GM19467 (cell line): ENCODE data around the gene NDST1.

Source experiments
- ATAC-seq: cut with Tn5 transposase; IDR thresholded peaks from one replicate; pipeline ENCODE4 v1.9.1; 2021; ENCODE audit warnings: mild to moderate bottlenecking, moderate library complexity; ENCODE audit not compliant: unreplicated experiment

The NDST1 gene

DNA sequence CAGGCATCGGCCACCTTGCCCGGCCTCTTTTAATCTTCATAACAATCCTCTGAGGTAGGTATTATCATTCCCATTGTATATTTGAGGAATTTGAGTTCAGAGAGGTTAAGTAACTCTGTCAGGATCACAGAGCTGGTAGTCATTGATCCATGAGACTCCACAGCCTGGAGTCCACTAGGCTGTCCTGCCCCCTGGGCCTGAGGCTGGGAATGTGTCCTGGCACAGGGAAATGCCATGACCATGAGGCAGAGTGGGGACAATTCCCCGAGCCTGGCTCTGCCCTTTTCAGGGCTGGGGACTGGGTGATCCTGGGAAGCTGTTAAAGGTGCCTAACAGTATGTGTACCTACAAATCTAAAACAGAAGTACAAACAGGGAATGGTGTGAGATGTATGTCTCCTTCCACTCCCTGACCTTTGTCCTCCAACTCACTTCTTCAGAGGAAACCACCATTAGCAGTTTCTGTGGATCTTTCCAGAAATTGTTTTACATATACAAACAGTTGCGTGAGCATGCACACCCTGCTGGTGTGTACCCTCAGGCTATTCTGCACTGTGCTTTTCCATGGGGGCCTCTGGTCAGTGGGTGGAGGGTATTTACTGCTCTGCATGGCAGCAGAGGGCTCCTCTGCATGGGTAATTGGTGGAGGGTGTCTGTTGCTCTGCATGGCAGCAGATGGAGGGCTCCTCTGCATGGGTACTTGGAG lies 53.8 kb downstream of the NDST1 start:
- ATAC-seq: no peak

DNA sequence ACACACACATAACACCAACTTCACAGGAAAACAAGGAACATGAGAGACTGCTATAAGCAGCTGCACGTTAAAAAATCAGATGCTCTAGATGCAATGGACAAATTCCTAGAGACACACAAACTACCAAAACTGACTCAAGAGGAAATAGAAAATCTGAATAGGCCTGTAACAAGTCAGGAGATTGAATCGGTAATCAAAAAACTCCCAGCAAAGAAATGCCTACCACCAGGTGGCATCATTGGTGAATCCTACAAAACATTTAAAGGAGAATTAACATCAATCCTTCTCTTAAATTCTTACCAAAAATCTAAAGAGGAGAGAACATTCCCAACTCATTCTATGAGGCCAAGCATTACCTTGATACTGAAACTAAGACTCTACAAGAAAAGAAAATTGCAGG lies 54.9 kb downstream of the NDST1 start:
- ATAC-seq: no peak

DNA sequence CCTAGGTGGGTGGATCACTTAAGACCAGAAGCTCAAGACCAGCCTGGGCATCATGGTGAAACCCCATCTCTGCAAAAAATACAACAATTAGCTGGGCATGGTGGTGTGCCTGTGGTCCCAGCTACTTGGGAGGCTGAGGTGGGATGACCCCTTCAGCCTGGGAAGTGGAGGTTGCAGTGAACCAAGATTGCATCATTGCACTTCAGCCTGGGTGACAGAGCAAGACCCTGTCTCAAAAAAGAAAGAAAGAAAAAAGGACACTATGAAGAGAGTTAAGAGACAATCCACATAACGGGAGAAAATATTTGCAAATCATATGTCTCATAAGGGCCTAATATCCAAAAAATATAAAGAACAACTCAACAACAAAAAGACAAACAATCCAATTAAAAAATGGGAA lies 57.9 kb downstream of the NDST1 start:
- ATAC-seq: no peak

DNA sequence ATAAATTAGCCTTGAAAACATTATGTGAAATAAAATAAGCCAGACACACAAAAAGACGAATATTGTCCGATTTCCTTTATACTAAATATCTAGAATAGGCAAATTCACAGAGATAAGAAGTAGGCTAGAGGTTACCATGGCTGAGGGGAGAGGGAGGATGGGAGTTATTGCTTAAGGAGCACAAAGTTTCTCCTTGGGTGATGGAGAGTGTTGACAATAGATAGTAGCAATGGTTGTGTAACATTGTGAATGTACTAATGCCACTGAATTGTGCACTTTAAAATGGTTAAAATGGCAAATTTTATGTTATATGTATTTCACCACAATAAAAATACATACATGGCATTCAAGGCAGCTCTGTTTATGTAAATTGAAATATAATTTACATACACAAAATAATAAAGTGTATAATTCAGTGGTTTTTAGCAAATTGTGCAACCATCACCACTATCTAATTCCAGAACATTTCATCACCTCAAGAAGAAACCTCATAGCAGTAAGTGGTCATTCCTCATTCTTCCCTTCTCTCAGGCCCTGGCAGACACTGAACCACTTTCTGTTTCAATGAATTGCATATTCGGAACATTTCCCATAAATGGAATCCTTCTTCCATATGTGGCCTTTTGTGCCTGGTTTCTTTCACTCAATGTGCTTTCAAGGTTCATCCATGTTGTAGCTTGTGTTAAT lies 59.2 kb downstream of the NDST1 start:
- no peak for ATAC-seq

DNA sequence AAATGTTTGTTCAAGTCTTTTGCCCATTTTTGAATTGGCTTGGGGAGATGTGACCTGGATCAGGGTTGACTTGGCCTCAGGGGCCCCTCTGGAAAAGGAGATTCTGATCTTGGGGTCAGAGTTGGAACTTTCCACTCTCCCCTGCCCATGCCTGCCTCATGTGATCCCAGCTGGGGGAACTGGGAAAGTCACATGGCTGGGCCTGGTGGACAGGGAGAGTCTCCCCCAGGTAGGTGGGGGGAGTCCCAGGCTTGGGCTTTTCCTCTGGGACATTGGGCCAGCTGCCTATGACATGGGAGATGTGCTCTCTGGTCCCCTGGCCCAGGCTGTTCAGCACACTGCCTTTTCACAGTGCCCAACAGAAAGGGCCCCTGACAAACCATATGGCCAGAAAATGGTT lies 60.7 kb downstream of the NDST1 start:
- ATAC-seq: no peak

DNA sequence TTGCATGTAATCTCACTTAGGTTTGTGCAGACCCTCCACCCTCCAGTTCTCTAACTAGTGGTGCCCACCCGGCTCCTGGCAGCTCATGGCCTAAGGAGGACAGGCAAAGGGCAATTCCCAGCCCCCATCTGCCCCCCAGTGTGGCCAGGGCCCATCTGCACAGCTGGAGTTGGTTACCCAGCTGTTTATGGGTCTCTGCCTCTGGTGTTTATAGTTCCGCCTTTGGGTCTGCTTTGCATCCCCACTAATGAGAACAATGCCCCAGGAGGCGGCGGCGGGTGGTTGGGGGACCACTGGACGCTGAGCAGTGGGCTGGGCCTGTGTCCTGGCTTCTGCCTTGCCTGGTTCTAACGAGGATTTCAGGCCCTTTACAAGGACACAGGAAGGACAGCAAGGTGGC lies 62.4 kb downstream of the NDST1 start:
- no peak for ATAC-seq

DNA sequence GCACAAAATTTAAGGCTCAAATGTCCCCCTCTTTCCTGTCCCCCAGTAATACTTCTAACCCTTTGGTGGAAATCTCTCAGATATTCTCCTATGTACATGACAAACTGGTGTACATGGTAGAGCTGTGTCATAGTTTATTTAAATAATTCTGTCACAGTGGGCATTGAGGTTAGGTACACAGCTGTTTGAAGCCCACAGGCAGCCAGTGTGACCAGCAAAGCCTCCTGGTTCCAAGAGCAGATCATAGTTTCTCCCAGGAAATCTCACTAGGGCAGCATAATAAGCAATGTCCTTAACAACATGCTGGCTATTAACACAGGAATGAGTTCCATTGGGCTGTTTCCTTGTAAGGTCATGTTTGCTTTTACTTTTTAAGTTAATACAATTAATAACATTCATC lies 63.9 kb downstream of the NDST1 start:
- ATAC-seq: no peak

DNA sequence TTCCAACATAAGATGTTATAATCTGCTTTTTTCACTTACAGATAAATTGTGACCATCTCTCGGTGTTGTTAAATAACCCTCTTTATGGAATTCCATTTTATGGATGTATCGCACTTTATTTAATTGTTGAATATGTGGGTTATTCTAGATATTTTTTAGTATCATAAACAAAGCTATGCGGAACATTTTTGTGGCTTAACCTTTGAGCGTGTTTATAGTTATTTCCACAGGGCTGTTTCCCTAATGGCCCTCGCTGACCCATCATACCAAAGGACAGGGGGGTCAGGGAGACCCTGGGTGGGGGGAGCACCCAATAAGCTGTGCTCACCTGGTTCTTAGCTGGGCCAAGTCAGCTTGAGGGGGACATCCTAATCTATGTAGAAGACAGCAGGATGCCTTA lies 65.3 kb downstream of the NDST1 start:
- ATAC-seq: no peak

DNA sequence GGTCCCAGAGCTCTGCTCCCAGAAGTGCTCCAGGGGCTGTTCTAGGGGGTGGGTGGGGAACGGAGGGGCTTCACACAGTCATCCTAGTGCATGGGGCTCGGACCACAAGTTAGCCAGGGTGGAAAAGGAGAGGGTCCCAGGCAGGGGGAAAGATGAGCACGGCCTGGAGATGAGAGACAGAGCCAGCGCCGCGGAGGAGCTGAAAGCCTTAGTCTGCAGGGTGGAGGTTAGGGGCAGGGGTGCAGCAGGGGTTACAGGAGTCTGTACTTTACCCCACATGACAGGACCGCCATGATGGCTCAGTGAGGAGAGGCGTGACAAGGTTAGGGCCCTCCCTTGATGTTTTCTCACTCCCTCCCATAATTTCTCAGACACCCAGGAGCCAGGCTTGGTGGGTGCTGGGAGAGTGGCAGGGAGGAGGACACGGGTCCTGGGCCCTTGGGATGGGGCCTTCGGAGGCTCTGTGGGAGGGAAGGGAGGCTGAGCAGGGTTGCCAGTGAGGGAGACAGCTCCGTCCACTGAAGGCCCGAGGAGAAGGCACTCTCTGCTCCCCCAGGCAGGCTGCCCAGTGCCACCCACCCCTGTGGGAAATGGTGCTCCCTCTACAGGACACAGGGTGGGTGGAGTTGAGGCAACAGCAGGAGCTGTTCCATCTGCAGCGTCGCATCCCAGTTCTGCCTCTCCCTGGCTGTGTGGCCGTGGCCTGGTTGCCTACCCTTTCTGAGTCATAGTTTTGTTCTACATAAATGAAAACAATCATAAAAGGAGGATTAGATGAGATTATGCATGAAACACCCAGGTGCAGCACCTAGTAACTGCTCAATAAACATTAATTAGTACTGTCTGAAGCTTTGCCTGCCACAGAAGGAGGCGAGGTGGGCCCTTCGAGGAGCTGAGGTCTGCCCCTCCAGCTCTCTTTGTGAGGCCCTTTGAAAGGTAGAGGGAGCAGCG lies 66.2 kb downstream of the NDST1 start:
- no peak for ATAC-seq

DNA sequence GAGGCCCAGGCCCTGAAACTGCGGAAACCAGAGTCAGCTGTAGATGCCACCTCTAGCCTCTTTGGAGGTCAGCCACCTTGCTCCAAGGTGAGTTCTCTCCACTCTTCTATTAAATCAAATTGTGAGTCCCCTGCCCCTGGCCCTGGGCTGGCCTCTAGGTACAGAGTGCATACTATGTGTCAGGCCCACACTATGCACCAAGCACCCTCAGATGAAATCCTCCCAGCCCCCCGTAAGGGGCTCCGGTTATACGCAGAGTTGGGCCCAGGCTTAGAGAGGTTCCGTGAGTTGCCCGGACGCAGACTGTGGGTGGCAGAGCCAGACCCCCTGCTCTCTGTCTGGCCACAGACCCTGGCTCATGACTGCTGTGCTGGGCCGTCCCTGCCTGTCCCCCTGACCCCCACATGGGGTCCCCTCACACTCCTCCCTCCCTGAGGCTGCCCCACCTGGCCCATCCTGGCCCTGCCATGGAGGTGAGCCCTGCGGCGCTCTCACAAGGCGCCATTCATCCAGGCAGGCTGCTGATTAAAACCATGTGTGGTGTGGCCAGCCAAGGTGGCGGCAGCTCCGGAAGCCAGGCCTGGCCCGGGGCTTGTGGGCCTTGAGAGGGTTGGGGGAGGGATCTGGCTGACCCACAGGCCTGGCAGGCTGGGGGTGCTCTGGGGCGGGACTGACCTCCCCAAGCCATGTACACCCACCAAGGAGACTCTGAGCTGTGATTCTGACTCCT lies 67.1 kb downstream of the NDST1 start:
- no peak for ATAC-seq

DNA sequence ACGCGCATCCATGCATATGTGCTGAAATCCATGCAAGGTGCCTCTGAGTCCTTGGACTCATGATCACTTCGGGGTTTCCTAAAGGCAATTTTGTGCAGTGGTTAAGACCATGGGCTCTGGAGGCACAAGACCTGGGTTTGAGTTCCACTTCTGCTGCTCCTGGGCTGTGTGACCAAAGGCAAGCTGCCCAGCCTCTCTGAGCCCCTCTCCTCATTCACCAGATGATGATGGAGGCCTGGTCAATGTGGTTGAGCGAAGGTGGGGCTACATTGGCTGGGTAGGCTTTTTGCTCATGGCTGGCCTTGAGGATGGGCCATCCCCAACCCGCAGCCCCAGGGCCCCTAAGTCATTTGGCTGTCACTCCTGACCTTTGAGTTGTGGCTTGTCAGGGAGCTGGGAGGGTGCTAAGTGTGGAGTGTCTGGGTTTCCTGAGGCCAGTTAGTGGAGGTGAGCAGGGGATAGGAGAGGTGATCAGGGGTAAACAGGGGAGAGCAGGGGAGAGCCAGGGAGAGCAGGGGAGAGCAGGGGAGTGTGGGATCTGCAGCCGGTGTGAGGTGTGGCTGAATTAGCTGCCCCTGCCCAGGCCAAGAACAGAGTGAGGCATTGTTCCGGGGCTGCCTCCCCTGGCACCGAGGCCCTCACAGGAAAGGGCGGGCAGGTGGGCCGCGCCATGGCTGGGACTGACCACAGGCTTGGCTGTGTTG lies 68.0 kb downstream of the NDST1 start:
- ATAC-seq: no peak

DNA sequence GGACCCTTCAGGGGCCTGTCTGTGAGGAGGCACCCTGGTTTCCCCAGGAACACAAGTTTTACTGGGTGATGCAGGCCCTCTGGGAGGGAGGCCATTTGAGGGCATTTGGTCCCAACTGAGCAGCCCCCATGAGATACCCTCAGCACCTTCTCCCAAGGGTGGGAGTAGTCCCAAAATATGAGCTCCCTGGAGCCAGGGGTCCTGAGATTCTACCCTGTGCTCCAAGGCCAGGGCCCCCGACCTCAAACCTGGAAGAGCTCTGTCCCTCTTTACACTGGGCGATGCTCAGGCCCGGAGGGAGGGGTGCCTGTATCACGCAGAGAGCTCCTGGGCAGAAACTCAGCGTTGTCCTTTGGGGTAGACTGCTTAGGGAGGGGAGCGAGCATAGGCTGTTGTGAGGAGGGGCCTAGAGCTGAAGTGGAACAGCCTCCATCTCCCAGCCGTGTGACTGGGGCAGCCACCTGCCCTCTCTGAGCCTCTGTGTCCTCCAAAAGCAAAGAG lies 68.6 kb downstream of the NDST1 start:
- ATAC-seq: no peak

DNA sequence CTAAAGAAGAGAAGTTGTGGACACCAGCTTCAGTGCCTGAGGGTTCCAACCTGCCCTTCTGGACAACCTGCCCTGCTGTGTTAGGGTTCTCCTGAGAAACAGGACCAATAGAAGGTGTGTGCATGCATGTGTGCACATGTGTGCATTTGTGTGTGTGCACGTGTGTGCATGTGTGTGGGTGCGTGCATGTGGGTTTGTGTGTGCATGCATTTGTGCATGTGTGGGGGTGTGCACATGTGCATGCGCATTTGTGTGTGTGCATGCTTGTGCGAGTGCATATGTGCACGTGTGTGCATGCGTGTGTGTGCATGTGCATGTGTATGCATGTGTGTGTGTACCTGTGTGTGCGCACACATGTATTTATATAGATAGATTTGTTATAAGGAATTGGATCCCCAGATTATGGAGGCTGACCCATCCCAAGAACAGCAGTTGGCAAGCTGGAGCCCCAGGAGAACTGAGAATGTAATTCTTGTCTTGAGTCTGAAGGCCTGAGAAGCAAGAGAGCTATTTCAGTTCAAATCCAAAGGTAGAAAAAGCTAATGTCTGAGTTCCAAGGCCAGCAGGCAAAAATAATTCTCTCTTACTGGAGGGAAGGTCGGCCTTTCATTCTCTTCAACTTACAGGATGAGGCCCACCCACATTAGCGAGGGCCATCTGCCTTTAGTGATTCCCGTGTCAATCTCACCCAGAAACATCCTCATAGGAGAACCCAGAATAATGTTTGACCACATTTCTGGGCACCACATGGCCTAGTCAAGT lies 69.6 kb downstream of the NDST1 start:
- no peak for ATAC-seq

DNA sequence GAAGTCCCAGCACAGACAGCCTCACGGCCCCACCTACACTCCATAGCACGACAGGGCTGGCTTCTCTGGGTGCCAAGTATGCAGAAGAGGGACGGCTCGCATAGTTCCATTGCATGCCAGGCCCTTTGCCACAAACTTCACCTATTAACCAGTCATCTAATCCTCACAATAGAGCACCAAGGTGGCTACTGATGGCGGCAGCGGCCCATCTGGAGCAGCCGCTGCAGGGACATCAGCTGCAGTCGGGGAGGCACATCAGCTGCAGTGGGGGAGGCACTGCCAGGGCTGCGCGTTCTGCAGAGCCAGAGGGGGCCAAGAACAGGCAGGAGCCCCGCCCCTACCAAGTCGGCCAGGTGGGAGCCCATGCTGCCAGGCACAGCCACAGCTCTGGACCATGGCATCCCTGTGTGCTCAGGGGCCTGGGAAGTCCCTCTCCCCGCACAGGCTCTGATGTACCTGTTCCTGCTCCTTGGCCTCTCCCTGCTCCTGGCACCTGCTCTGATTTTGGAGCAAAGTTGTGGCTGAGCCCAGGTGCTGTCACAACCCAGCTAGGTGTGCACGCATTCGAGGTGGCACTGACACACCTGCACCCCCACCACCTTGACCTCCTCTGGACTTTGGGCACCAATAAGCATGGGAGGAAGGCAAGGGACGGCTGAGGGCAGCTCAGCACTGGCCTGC lies 71.0 kb downstream of the NDST1 start:
- ATAC-seq: no peak

DNA sequence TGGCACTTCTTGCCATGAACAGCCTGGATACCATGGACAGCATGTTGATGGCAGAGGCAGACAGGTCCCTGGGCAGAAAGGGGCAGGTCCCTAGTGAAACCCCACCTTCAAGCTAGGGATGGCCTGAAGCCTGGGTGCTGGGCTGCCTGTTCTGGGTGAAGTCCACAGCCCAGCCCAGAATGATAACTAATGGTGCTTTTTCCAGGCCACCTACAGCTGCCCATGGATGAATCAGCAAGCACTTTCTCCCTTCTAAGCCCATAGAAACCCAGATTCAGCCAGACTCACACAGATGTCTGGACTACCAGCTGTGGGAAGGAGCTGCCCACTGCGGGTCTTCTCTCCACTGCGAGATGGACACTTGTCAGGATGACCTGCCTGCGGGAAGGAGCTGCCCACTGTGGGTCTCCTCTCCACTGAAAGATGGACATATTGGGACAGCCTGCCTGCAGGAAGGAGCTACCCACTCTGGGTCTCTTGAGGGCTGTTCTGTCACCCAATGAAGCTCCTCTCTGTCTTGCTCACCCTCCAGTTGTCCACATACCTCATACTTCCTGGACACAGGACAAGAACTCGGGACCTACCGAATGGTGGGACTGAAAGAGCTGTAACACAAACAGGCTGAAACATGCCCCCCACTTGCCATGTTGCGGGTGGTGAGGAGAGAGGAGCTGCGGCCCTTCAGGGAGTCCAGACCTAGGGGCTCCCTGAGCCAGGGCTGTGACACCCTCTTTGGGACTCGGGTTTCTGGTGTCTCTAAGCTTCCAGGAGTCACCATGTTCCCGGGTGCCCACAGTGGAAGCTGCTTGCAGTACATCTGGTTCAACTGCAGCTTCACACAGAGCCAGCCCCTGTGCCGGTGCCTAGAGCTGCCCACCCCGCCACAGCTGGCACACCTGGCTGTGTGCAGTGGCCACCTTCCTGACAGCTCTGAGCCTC lies 71.8 kb downstream of the NDST1 start:
- no peak for ATAC-seq

DNA sequence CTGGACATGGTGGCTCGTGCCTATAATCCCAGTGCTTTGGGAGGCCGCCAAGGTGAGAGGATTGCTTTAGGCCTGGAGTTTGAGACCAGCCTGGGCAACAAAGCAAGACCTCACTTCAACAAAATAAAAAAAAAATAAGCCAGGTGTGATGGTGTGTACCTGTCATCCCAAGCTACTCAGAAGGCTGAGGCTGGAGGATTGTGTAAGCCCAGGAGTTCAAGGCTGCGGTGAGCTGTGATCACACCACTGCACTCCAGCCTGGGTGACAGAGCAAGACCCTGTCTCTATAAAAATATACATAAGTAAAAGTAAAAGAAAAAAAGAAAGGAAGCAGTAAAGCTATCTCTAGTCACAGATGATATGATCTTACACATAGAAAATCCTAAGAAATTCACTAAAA lies 73.0 kb downstream of the NDST1 start:
- ATAC-seq: no peak

DNA sequence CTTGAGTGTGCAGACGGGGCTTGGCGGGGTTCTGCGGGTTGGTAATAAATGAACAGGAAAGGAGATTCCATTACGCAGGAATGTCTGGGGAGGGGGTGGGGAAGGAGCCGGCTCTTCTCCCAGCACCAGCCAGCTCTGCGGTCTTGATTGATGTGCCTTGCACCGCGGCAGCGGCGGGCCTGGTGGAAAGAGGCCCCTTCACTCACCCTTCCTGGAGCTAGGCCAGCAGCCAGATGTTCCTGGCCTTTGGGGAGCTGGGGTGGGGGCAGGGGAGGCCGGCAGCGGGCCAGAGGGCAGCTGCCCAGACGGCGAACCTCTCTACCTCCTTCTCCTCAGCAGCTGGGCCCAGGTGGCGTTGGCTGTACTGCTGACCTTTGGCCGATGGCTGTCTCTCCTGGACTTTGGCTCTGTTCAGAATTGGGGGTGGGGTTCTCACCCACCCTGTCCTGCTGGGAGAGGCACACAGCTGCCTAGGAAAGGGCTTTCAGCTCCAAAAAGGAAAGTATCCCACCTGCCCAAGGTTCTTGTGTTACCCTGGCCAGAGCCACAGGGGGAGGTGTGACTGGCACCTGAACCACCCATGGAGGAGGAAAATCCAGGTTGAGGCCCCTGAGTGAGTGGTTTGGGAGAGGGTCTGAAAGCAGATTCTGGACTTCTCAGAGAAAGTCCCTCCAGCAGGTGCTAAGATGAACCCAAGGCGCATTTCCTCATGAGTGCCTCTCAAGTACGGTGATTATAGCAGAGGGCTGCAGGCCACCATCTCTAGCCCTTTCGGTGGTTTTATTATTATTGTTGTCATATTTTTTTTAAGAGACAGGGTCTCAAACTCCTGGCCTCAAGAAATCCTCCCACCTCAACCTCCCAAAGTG lies 74.5 kb downstream of the NDST1 start:
- ATAC-seq: no peak
